Left ventricle myocardium inferior (tissue), 1 donor: ENCODE results near the gene EBP. TPM values are rescaled to one million over a fixed set of nuclear protein-coding genes. Genes with fewer than 3 reads are reported as not detected.

Experiments used
- DNase-seq: peaks from one replicate; pipeline ENCODE4 v3.0.0-alpha.2; 2020
- H3K27ac ChIP-seq: fragments of 200-600 bp; replicated peaks from 2 replicates; pipeline ENCODE4 v1.8.0; 2021
- H3K27me3 ChIP-seq: fragments of 200-600 bp; 2 replicates; pipeline ENCODE4 v1.8.0; 2021; ENCODE audit warnings: low read depth
- H3K36me3 ChIP-seq: fragments of 200-600 bp; 2 replicates; pipeline ENCODE4 v1.8.0; 2021
- H3K4me1 ChIP-seq: fragments of 200-600 bp; 2 replicates; pipeline ENCODE4 v1.8.0; 2021
- H3K4me3 ChIP-seq: fragments of 200-600 bp; 2 replicates; pipeline ENCODE4 v1.8.0; 2021; ENCODE audit warnings: mild to moderate bottlenecking, moderate library complexity
- H3K9me3 ChIP-seq: fragments of 200-600 bp; replicated peaks from 2 replicates; pipeline ENCODE4 v1.8.0; 2021
- intact Hi-C: fragments of 100-400 bp; cut with micrococcal nuclease; formaldehyde crosslinking; loops from one replicate; pipeline ENCODE4 v1.11.0; 2022
- total RNA-seq: library from RNA; stranded (reverse); fragmentation: NEBNext Ultra II Directional; extraction: Animal tissue kit (Norgen Biotek cat#: 25700); gene quantifications from one replicate; pipeline ENCODE4 v1.2.1, GENCODE V29; 2021
- TF ChIP-seq, protein P1 (sequence below): fragments of 200-600 bp; IDR thresholded peaks from 2 replicates; pipeline ENCODE4 v1.8.0; 2021; ENCODE audit warnings: antibody characterized with exemption, mild to moderate bottlenecking, borderline replicate concordance
- donor health status: DM: no; HTN: yes; CAD: no; lungs with severe emphysema.

EBP gene
- total RNA-seq, 1 donor from 2014 or later: 48.9 TPM

- TF ChIP-seq, protein P1, sequence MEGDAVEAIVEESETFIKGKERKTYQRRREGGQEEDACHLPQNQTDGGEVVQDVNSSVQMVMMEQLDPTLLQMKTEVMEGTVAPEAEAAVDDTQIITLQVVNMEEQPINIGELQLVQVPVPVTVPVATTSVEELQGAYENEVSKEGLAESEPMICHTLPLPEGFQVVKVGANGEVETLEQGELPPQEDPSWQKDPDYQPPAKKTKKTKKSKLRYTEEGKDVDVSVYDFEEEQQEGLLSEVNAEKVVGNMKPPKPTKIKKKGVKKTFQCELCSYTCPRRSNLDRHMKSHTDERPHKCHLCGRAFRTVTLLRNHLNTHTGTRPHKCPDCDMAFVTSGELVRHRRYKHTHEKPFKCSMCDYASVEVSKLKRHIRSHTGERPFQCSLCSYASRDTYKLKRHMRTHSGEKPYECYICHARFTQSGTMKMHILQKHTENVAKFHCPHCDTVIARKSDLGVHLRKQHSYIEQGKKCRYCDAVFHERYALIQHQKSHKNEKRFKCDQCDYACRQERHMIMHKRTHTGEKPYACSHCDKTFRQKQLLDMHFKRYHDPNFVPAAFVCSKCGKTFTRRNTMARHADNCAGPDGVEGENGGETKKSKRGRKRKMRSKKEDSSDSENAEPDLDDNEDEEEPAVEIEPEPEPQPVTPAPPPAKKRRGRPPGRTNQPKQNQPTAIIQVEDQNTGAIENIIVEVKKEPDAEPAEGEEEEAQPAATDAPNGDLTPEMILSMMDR: no peak
- Histone ChIP-seq H3K4me3 (no peak overlapping the region), H3K27me3 (no peaks in the 10 kb centered on the region), H3K9me3 (no peaks in the 10 kb centered on the region), H3K4me1 (peaks cover 21% of the 10 kb centered on the region), H3K27ac (no peak overlapping the region), H3K36me3 (peaks cover 16% of the 10 kb centered on the region)
- intact Hi-C loops: no loop called here
- DNase-seq: no peak
Measured at GRCh38 chrX:48478806-48479205, 42.8 kb upstream of the EBP start.

- TF ChIP-seq, protein P1: no peak
- Histone ChIP-seq H3K4me1 (peaks cover 16% of the 10 kb centered on the region), H3K27me3 (no peaks in the 10 kb centered on the region), H3K4me3 (no peak overlapping the region), H3K36me3 (peaks cover 16% of the 10 kb centered on the region), H3K9me3 (no peaks in the 10 kb centered on the region), H3K27ac (no peak overlapping the region)
- intact Hi-C loops: no loop called here
- no peak for DNase-seq
Measured at GRCh38 chrX:48480142-48480541, 41.5 kb upstream of the EBP start.

DNA sequence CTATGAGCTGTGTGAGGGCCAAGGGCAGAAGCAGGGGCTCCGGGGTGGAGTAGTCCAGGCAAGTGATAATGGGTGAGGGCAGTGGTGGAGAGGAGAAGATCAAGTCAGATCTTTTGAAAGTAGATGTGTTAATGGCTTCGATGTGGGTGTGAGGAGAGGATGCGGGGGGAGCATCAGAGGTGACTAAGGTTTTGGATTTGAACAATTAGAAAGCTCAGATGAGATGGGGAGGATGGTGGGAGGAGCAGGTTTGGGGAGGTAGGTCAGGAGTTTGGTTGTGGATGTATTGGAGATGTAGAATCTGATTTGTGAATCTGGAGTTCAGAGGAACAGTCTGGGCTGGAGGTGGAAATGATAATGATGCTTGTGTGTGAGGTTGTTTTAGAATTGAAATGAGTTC lies 41.0 kb upstream of the EBP start:
- TF ChIP-seq, protein P1: no peak
- intact Hi-C loops: no loop called here
- H3K27me3 ChIP-seq: no peaks in the 10 kb centered on the region
- no peaks in the 10 kb centered on the region for H3K9me3 ChIP-seq
- H3K36me3 ChIP-seq: peaks cover 16% of the 10 kb centered on the region
- no peak overlapping the region for H3K4me3 ChIP-seq
- peaks cover 11% of the 10 kb centered on the region for H3K4me1 ChIP-seq
- DNase-seq: no peak
- no peak overlapping the region for H3K27ac ChIP-seq

DNA sequence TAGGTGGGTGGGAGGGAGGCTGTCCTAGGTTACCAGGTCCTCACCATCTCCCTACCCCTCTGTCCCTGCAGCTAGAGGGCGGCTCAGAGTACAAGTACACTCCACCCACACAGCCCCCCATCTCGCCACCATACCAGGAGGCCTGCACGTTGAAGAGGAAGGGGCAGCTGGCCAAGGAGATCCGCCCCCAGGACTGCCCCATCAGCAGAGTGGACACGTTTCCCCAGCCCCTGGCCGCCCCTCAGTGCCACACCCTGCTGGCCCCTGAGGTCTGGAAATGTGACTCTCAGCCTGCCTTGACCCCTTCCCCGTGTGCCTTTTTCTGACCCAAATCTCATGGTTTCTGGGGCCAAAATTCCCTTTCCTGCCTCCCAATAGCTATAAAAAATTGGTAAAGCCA lies 39.1 kb upstream of the EBP start:
- H3K4me3 ChIP-seq: no peak overlapping the region
- H3K27me3 ChIP-seq: no peaks in the 10 kb centered on the region
- H3K9me3 ChIP-seq: no peaks in the 10 kb centered on the region
- H3K27ac ChIP-seq: no peak overlapping the region
- TF ChIP-seq, protein P1: no peak
- no peaks in the 10 kb centered on the region for H3K4me1 ChIP-seq
- peaks cover 16% of the 10 kb centered on the region for H3K36me3 ChIP-seq
- intact Hi-C loops: no loop called here
- no peak for DNase-seq

- TF ChIP-seq, protein P1: no peak
- H3K4me1 ChIP-seq: no peaks in the 10 kb centered on the region
- H3K9me3 ChIP-seq: no peaks in the 10 kb centered on the region
- no peak overlapping the region for H3K27ac ChIP-seq
- H3K27me3 ChIP-seq: no peaks in the 10 kb centered on the region
- H3K36me3 ChIP-seq: peaks cover 7% of the 10 kb centered on the region
- H3K4me3 ChIP-seq: no peak overlapping the region
- no peak for DNase-seq
- intact Hi-C loops: no loop called here
Measured at GRCh38 chrX:48487362-48487798, 34.2 kb upstream of the EBP start.

DNA sequence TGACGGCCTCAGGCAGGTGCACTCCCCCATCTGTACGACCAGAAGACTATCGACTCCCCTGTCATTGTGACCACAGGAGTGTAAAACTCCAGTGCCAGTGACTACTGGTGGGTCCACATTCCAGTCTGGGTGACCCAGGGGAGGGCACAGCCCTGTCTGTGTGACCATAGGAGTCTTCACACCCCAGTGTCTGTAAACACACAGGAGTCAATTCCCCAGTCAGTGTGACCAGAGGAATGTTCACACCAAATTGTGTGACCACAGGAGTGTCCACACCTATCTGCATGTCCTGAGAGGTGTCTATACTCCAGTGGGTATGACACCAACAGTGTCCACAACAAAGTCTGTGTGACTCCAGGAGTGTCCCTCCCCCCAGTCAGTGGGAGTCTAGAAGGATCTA lies 33.6 kb upstream of the EBP start:
- no peak overlapping the region for H3K4me3 ChIP-seq
- H3K4me1 ChIP-seq: no peaks in the 10 kb centered on the region
- TF ChIP-seq, protein P1: no peak
- intact Hi-C loops: no loop called here
- H3K27ac ChIP-seq: no peak overlapping the region
- no peaks in the 10 kb centered on the region for H3K27me3 ChIP-seq
- no peaks in the 10 kb centered on the region for H3K9me3 ChIP-seq
- H3K36me3 ChIP-seq: peaks cover 1% of the 10 kb centered on the region
- no peak for DNase-seq
